Measurements from ENCODE around the gene SLC27A3. TPM values are rescaled to one million over a fixed set of nuclear protein-coding genes. Genes with fewer than 3 reads are reported as not detected.
A peak's percentile ranks its signal among the peaks of the same experiment; 100 is the strongest.

SLC27A3 gene
- total RNA-seq, 1 donor: 13.8 TPM

DNA sequence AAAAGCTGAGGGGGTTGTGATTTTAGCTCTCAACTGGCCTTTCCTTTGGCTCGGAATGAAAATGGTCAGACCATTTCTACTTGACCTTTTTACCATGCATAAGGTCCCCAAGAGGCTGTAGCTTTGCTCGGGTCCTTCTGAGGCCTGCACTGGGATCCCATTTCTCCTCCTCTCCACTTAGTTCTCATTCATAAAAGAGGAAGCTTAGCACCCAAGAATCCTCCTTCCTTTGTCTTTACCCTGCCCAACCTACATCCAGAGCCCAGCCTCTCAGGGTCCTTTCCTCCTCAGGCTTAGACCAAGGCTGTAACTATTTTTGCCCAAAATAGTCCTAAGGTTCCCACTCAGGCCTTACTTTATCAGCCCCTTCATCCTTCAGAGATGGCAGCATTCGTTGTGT, 6.0 kb upstream of the SLC27A3 start:
- H3K4me2 ChIP-seq (ENCODE audit: insufficient read depth, low read length): no peak overlapping the region
- H3K9me3 ChIP-seq (ENCODE audit: low read depth, low read length): no peaks in the 10 kb centered on the region
- no peak overlapping the region for H2AFZ ChIP-seq (ENCODE audit: low read length)
- H3K79me2 ChIP-seq (ENCODE audit: insufficient read depth, low read length): no peaks in the 10 kb centered on the region
- no peaks in the 10 kb centered on the region for H3K27me3 ChIP-seq (ENCODE audit: insufficient read depth, low read length)
- no peak for TF ChIP-seq CTCF (IDR thresholded peaks at IDR 0.05; ENCODE audit: extremely low read depth, low read depth, low read length)
- no peak overlapping the region for H3K4me3 ChIP-seq (ENCODE audit: insufficient read depth, low read length)
- H4K20me1 ChIP-seq (ENCODE audit: insufficient read depth, low read length): no peaks in the 10 kb centered on the region
- DNase-seq (ENCODE audit: insufficient read length, low spot score, missing footprints): no peak
- H3K36me3 ChIP-seq (ENCODE audit: insufficient read depth, low read length): peaks cover 69% of the 10 kb centered on the region
- H3K27ac ChIP-seq (ENCODE audit: low read depth, low read length): no peak overlapping the region
- peaks cover 6% of the 10 kb centered on the region for H3K4me1 ChIP-seq (ENCODE audit: insufficient read depth, low read length)

- Histone ChIP-seq H3K4me1 (ENCODE audit: insufficient read depth, low read length) (peaks cover 12% of the 10 kb centered on the region), H3K36me3 (ENCODE audit: insufficient read depth, low read length) (peaks cover 55% of the 10 kb centered on the region), H3K9me3 (ENCODE audit: low read depth, low read length) (no peaks in the 10 kb centered on the region), H3K4me3 (ENCODE audit: insufficient read depth, low read length) (no peak overlapping the region), H3K27me3 (ENCODE audit: insufficient read depth, low read length) (no peaks in the 10 kb centered on the region), H4K20me1 (ENCODE audit: insufficient read depth, low read length) (no peaks in the 10 kb centered on the region), H3K27ac (ENCODE audit: low read depth, low read length) (no peak overlapping the region), H3K79me2 (ENCODE audit: insufficient read depth, low read length) (no peaks in the 10 kb centered on the region), H3K4me2 (ENCODE audit: insufficient read depth, low read length) (no peak overlapping the region), H2AFZ (ENCODE audit: low read length) (no peak overlapping the region)
- peak; percentile 47 for DNase-seq (ENCODE audit: insufficient read length, low spot score, missing footprints)
- TF ChIP-seq CTCF (IDR thresholded peaks at IDR 0.05; ENCODE audit: extremely low read depth, low read depth, low read length): no peak
Measured at GRCh38 chr1:153770797-153771196, 4.4 kb upstream of the SLC27A3 start.

DNA sequence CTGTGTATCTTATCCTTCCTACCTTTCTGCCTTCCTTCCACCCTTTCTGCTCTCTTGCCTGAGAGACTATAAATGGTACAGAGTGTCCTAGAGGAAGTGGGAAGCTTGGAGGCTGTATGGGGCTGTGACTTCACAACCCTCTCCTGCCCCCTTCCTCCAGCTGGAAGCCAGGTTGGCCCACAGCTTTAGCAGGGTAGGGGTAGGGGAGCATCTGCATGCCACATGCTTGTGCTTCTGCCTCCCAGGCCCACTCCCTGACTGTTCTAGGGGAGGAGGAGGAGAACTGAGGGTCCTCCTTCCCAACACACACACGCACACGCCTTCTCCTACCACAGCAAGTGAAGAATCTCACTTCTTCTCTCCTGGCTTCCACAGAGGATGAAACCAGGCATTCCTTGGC, 3.9 kb upstream of the SLC27A3 start:
- H4K20me1 ChIP-seq (ENCODE audit: insufficient read depth, low read length): no peaks in the 10 kb centered on the region
- H3K4me3 ChIP-seq (ENCODE audit: insufficient read depth, low read length): no peak overlapping the region
- H3K27me3 ChIP-seq (ENCODE audit: insufficient read depth, low read length): no peaks in the 10 kb centered on the region
- H3K27ac ChIP-seq (ENCODE audit: low read depth, low read length): no peak overlapping the region
- H3K36me3 ChIP-seq (ENCODE audit: insufficient read depth, low read length): peaks cover 53% of the 10 kb centered on the region
- H3K9me3 ChIP-seq (ENCODE audit: low read depth, low read length): no peaks in the 10 kb centered on the region
- DNase-seq (ENCODE audit: insufficient read length, low spot score, missing footprints): no peak
- no peak for TF ChIP-seq CTCF (IDR thresholded peaks at IDR 0.05; ENCODE audit: extremely low read depth, low read depth, low read length)
- H3K79me2 ChIP-seq (ENCODE audit: insufficient read depth, low read length): no peaks in the 10 kb centered on the region
- H3K4me2 ChIP-seq (ENCODE audit: insufficient read depth, low read length): no peak overlapping the region
- H3K4me1 ChIP-seq (ENCODE audit: insufficient read depth, low read length): peaks cover 16% of the 10 kb centered on the region
- H2AFZ ChIP-seq (ENCODE audit: low read length): no peak overlapping the region

GRCh38 chr1:153771841-153772593, 3.2 kb upstream of the SLC27A3 start:
- peak; percentile 34 for TF ChIP-seq CTCF (IDR thresholded peaks at IDR 0.05; ENCODE audit: extremely low read depth, low read depth, low read length)
- Histone ChIP-seq H3K27me3 (ENCODE audit: insufficient read depth, low read length) (no peaks in the 10 kb centered on the region), H3K36me3 (ENCODE audit: insufficient read depth, low read length) (peaks cover 52% of the 10 kb centered on the region)

More at GRCh38 chr1:153771841-153772593, 3.2 kb upstream of the SLC27A3 start:
- H4K20me1 ChIP-seq (ENCODE audit: insufficient read depth, low read length): no peaks in the 10 kb centered on the region
- H3K79me2 ChIP-seq (ENCODE audit: insufficient read depth, low read length): no peaks in the 10 kb centered on the region
- H2AFZ ChIP-seq (ENCODE audit: low read length): no peak overlapping the region
- no peak overlapping the region for H3K27ac ChIP-seq (ENCODE audit: low read depth, low read length)
- H3K4me2 ChIP-seq (ENCODE audit: insufficient read depth, low read length): no peak overlapping the region
- peaks cover 18% of the 10 kb centered on the region for H3K4me1 ChIP-seq (ENCODE audit: insufficient read depth, low read length)
- H3K9me3 ChIP-seq (ENCODE audit: low read depth, low read length): no peaks in the 10 kb centered on the region
- peak; percentile 59 for DNase-seq (ENCODE audit: insufficient read length, low spot score, missing footprints)
- H3K4me3 ChIP-seq (ENCODE audit: insufficient read depth, low read length): no peak overlapping the region

All from osteoblast (primary cell).